Retinal pigment epithelial cell (primary cell): Measurements from ENCODE around the gene CTSD.

Source experiments
- DNase-seq: peaks from one replicate; pipeline ENCODE4 v3.0.0-alpha.2; 2010; ENCODE audit warnings: low read depth
- H3K4me3 ChIP-seq: 2 replicates; pipeline ENCODE4 v1.5.1; 2011; ENCODE audit warnings: mild to moderate bottlenecking, low read length, control low read depth, moderate library complexity
- CTCF ChIP-seq: conservative IDR thresholded peaks from 2 replicates; pipeline ENCODE4 v1.5.1; 2011; ENCODE audit warnings: low read depth, low read length, control low read depth, inconsistent platforms

Gene CTSD

GRCh38 chr11:1738380-1738779, 25.3 kb downstream of the CTSD start:
- no peak for TF ChIP-seq CTCF
- no peak for DNase-seq
- no peak overlapping the region for H3K4me3 ChIP-seq

GRCh38 chr11:1737080-1737757, 26.5 kb downstream of the CTSD start:
- no peak for TF ChIP-seq CTCF
- DNase-seq: no peak
- H3K4me3 ChIP-seq: no peak overlapping the region

- H3K4me3 ChIP-seq: no peak overlapping the region
- no peak for DNase-seq
- no peak for TF ChIP-seq CTCF
Observed at GRCh38 chr11:1736447-1736992, 27.2 kb downstream of the CTSD start.

- no peak overlapping the region for H3K4me3 ChIP-seq
- no peak for TF ChIP-seq CTCF
- no peak for DNase-seq
Observed at GRCh38 chr11:1735271-1735670, 28.5 kb downstream of the CTSD start.

- no peak for TF ChIP-seq CTCF
- no peak overlapping the region for H3K4me3 ChIP-seq
- no peak for DNase-seq
Observed at GRCh38 chr11:1734641-1735081, 29.1 kb downstream of the CTSD start.

- DNase-seq: no peak
- no peak overlapping the region for H3K4me3 ChIP-seq
- TF ChIP-seq CTCF: no peak
Observed at GRCh38 chr11:1733716-1734640, 29.7 kb downstream of the CTSD start.
